GM21619 (cell line): ENCODE data around the gene GID8.

Experiments
- ATAC-seq: cut with Tn5 transposase; IDR thresholded peaks from one replicate; pipeline ENCODE4 v1.9.1; 2021; ENCODE audit not compliant: unreplicated experiment

GID8 gene

GRCh38 chr20:62968378-62969178 is 30.6 kb downstream of the GID8 start:
- no peak for ATAC-seq

GRCh38 chr20:62969179-62969760 is 31.3 kb downstream of the GID8 start:
- ATAC-seq, result no peak

- no peak for ATAC-seq
Observed at GRCh38 chr20:62969939-62970306, 32.0 kb downstream of the GID8 start.

GRCh38 chr20:62970307-62971210 is 32.6 kb downstream of the GID8 start:
- no peak for ATAC-seq

- no peak for ATAC-seq
Observed at GRCh38 chr20:62971211-62971949, 33.4 kb downstream of the GID8 start.

- ATAC-seq, result peak; percentile 55
Observed at GRCh38 chr20:62971950-62972844, 34.2 kb downstream of the GID8 start.

GRCh38 chr20:62972845-62973745 is 35.1 kb downstream of the GID8 start:
- no peak for ATAC-seq

GRCh38 chr20:62975251-62975760 is 37.4 kb downstream of the GID8 start:
- ATAC-seq, result no peak

- no peak for ATAC-seq
Observed at GRCh38 chr20:62975812-62976508, 38.0 kb downstream of the GID8 start.

GRCh38 chr20:62976886-62977285 is 38.9 kb downstream of the GID8 start:
- no peak for ATAC-seq

- peak; percentile 52 for ATAC-seq
Observed at GRCh38 chr20:62977613-62978560, 39.9 kb downstream of the GID8 start.

GRCh38 chr20:62978561-62978943 is 40.6 kb downstream of the GID8 start:
- ATAC-seq, result no peak

GRCh38 chr20:62979310-62979709 is 41.4 kb downstream of the GID8 start:
- ATAC-seq, result no peak

- ATAC-seq, result no peak
Observed at GRCh38 chr20:62979876-62980373, 42.0 kb downstream of the GID8 start.

- no peak for ATAC-seq
Observed at GRCh38 chr20:62980380-62980960, 42.5 kb downstream of the GID8 start.

GRCh38 chr20:62980970-62981369 is 43.0 kb downstream of the GID8 start:
- no peak for ATAC-seq
